HG03045 (cell line): ENCODE measurements around the gene UPK3A.
A peak's percentile ranks its signal among the peaks of the same experiment; 100 is the strongest.
"Not testable (repeated sequence)": the region's sequence is repeated elsewhere in the genome, so short reads cannot be mapped to it uniquely, and the experiment has no call there.

Experiments used
- ATAC-seq: cut with Tn5 transposase; IDR thresholded peaks from one replicate; pipeline ENCODE4 v1.9.1; 2021; ENCODE audit warnings: mild to moderate bottlenecking, moderate library complexity; ENCODE audit not compliant: unreplicated experiment

The UPK3A gene

DNA sequence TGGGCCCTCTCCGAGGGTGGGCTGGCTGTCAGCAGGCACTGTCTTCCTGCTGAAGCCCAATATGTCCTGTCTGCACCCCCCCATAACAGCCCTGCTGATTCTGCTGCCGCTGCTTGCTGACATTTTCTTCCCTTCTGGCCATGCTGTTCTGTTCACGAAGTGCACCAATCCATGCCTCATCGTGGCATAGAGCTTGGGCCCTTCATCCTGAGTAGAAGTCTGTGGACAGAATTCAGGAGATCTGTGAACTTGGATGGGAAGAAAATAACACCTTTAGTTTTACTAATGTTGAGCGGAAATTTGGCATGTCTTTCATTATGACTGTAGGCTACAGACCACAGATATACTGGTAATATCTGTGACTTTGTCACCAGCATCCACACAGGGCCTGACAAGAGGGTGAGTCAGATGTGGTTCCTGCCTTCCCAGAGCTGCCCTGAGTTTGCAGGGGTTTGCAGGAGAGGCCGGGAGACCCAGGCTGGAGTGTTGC, 29.9 kb upstream of the UPK3A start:
- no peak for ATAC-seq

DNA sequence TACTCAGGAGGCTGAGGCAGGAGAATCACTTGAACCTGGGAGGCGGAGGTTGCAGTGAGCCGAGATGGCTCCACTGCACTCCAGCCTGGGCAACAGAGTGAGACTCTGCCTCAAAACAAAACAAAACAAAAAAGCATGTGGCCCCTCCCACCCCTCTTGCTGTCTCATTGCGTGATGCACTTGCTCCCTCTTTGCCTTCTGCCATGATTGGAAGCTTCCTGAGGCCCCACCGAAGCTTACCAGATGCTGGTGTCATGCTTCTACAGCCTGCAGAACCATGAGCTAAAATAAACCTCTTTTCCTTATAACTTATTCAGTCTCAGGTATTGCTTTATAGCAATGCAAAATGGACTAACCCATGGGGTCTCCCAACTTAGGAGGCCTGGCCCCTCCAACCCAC, 26.8 kb upstream of the UPK3A start:
- ATAC-seq = not testable (repeated sequence)

DNA sequence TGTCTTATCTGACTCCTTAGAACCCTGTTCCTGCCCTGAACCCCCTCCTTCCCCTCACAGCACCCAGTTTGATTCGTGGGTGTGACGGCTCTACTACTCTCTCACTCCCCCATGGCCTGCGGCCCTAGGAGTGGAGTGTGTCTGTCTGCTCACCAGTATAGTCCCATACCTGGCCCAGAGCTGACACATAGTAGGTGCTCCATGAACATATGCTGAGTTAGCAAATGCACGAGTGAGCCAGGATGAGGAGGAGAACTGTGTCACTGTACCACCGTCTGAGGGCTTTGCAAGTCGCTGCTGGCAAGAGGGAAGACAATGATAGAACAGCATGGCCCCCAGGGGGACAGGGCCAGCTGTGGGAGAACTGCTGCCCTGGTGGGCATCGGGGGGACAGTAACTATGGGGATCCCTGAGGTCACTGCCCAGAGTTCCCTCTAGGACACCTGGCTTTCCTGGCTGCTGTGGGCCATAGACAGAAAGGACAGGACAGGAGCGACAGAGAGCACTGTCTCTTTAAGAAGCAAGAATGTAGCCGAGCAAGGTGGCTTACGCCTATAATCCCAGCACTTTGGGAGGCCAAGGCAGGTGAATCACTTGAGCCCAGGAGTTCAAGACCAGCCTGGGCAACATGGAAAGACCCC, 24.9 kb upstream of the UPK3A start:
- ATAC-seq = no peak

DNA sequence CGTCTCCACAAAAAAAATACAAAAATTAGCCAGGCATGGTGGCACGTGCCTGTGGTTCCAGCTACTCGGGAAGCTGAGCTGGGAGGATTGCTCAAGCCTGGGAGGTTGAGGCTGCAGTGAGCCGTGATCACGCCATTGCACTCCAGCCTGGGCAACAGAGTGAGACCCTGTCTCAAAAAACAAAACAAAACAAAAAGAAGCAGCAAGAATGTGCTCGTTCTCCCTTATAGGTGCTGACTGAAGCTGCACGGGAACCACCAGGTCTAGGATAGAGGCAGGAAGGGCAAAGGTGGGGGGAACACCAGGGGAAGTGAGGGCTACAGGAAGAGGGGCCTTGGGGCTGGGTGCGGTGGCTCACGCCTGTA, 24.4 kb upstream of the UPK3A start:
- ATAC-seq = not testable (repeated sequence)

DNA sequence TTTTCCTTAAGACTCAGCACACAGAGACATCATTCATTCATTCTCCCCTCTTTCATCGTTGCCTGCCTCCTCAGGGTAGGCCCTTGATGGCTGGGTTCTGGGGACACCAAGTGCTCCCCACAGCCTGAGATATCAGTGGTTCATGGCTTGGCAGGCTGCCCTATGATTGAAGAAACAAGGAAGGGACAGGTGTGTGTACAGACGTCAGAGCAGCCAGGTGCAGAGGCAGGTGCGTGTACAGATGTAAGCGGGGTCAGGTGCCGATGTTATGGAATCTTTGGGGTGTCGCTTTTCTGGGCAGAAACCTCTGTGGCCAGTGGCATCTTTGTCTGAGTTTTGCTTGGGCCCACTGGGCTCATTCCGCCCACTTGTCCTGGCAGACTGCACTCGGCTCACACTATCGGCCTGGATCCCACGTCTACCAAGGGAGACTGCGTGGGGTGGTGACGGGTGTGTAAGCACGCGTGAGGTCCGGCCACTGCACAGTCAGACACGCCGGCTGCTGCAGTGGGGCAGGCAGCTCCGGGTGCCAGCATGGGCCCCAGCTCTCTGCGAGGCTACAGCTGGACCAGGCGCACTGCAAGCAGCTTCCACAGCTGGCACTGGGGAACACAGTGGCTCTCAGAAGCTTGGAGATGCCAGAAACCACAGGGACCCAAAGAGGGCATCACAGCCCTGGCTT, 23.2 kb upstream of the UPK3A start:
- ATAC-seq = no peak

DNA sequence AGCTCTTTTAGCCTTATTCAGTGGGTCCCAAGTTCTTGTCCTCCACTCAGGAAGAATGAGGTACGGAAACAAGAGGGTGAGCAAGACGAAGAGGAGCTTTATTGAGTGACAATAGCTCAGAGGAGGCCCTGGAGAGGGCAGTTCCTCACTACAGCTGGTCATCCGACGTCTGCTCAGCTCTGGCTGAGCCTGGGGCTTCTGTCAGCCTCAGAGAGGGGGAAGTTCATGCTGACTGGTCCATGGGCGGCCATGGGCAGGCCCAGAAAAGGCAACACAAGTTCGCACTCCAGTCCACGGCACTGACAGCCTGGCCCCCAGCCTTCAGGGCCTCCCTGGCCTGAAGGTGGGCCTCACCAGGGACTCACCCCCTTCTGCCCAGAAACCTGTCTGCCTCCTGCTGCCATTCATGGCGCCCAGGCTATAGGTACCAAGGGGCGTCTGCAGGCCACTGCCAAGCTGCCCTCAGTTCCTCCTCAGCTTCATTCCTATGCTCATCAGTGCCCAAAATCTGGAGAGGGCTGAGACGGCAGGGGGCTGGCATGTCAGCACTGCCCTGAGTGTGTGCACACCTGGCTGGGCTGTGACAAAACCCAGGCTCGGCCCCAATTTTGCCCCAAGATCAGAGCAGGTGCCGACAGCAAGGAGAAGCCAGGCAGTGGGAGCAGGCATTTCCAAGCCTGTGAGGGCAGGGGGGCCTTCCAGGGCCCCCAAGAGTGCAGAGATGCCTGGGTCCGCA, 22.4 kb upstream of the UPK3A start:
- ATAC-seq = no peak

DNA sequence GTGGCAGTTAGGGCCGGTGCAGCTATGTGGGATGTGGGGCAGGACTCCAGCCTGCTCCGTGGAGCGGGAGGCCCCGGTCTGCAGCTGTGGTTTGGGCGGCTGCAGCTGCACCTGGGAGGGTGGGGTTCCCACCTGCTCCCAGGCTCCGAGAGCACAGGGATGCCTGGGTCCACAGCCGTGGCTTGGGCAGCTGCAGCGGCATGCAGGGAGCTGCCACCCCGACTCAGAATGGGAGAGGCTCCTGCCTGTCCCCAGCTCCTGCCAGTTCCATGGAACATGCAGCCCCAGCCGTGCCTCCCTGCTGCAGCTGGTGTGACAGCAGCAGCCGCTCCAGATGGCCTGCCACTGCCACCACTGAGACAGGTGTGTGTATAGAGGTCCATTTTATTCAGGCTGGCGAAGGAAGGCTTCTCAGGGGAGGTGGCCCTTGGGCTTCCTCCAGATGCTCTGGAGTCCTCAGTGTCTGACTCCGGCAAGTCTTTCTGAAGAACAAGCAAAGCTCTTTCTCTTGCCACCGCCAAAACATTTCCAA, 21.8 kb upstream of the UPK3A start:
- ATAC-seq = peak; percentile 35

DNA sequence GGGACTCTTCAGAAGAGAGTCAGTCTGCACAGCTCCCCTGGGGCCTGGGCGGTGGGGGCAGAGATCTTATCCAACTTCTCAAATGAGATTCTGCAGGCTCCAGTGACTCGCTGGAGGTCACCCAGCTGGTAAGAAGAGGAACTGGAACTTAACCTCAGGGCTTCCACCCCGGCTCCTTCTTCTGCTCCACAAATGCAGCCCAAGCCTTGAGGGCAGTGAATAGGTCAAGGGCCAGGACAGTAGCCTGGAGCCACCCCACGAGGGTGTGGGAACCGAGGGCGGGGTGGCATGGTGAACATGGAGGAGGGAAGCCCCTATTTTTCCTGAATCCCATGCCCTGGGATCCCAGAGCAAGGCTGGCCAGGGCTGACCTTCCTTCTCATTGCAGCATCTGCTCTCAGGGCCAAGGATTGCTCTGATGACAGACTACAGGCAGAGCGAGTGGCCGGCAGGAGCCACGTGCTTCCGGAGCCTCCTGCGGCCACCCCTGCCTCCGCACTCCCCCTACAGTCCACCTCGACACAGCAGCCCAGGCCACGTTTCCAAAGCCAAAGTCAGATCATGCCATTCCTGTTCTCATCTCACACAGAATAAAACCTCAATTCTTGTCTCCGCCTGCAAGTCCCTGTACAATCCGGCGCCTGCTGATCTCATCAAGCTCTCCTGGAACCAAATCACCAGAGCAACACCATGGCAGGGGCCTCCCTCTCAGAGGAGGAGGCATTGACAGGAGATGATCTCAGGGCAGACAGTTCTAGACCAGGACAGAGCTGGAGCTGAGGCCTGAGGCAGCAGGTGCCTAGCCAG, 21.1 kb upstream of the UPK3A start:
- peak; percentile 71 for ATAC-seq

DNA sequence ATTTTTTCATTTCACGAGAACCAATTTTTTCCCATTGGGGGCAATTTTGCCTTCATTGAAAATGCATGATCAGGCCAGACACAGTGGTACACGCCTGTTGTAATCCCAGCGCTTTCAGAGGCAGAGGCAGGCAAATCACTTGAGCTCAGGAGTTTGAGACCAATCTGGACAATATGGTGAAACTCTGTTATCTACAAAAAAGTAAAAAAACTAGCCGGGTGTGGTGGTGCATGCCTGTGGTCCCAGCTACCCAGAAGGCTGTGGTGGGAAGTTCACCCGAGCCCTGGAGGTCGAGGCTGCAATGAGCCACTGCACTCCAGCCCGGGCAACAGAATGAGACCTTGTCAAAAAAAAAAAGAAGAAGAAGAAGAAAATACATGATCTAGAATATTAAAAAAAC, 19.2 kb upstream of the UPK3A start:
- ATAC-seq = no peak

DNA sequence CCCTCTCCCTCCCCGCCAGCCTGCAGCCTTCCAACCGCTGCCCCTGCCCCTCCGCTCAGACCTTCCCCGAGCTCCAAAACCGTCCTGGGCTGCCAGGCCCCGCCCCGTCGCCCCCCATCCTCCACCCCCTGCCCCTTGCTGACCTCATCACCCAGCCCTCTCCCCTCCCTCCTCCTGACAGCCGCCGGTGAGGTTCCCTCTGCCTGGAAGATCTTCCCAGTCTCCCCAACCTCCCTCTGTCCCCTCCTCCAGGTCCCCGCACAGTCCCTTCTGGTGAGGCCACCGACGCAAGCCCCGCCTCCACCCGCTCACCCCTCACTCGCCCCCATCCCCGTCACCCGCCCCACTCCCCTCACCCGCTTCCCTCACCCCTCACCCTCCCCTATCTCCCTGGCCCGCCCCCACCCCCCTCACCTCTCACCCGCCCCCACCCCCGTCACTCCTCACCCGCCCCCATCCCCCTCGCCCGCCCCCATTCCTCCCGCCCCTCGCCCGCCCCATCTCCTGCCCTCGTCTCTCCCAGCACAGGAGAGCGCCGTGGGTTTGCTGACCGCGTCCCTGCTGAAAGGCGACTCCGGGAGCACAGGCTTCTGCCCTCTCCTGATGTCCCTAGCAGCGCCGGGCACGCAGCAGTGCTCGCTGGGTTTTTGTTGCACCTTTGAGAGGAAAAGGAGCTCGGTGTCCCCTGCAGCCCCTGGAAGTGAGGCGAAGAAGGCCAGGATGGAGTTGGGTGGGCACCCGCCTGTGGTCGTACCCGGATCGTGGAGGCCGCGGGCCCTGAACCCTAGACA, 16.4 kb upstream of the UPK3A start:
- no peak for ATAC-seq

DNA sequence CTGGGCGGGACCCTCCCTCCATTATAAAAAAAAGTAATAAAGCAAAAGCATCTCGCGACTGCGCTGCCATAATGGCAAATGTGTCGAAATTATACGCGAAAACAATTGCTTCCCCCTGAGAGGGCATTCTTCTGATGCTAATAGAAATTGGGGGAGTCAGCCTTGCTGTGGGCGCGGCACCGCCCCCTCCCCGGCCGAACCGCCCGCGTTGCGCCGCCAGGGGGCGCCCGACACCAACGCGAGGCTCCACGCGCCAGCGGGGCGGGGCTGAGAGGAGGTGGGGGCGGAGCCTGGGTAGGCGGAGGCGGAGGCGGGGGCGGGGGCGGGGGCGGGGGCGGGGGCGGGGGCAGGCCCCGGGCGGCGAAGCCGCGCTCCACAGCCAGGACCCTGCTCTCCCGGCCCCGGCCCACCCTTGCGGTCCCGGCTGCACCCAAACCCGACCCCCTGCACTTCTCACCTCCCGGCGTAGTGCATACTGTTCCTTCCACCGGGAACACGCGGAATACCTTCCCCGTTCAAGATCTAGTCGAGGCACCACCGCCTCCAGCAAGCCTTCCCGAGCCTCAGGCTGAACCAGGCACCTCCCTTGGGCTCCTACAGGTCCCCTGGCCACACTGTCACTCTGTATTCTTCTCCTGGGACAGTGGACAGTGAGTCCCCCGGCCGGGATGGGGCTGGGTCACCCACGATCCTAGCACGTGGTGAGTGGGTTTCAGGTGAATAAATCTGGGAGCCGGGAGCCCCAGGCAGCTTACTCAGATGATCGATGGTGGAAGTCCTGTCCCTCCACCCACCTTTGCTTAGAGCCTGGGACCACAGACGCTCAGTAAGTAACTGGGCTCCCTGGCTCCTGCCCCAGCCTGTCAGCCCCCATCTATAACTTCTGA, 15.5 kb upstream of the UPK3A start:
- ATAC-seq = peak; percentile 74

DNA sequence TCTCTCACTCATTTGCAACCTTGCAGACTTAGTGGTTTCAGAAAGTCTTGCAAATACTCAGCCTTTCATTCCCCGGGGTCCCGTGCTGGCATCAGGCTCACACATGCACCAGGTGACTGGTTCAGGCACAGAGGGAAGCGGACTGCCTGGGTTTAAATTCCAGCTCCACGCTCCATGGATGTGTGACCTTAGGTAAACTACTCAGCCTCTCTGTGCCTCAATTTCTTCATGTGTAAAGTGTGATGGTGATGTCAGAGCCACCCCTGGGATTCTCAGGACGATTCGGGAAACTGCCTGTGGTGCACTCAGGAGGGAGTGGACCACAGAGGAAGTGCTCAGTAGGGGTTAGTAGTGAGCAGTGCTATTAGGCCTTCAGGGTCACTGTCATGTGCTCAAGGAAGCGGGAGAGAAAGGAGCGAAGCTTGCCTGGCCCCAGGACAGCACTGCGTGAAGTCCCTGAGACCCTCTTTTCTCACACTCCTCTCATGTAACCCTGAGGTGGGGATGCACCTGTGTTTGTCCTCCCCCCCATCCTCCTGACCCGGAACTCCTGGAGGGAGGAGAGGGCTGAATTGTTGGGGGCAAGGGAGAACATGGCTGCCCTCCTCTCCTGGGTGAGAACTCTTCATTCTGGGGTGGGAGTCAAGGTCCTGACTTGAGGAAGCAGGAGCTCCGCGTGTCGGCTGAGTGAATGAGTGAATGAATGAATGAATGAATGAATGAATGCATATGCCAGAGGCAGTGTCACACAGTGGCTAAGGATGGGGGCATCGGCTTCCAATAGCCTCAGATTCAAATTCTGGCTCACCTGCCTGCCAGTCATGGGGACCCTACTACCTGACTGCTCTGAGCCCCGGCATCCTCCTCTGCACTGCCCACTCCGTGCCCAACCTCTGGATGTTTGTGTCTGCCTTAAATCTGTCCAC, 14.4 kb upstream of the UPK3A start:
- ATAC-seq = no peak

DNA sequence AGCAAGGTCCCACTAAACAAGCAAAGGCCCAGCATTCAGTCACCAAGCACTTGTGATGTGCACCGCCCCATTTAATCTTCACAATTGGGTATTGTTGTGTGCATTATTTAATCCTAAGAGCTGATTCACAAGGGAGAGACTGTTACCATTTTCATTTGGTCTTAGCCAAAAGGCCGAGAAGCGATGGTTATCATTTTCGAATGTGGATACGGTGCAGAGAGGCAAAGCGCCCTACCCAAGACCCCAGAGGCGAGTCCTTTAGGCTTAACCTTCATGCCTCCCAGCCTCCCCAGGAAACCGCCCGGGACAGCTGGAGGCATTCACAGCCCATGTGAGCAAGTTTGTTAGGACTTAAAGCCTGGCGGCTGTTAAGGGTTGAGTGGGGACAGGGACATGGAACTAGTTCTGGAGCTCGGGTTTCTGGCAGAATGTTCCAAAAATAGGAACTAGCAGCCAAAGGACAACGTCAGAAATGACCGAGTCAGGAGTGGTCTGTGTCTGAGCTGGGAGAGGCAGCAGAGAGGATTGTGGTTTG, 13.0 kb upstream of the UPK3A start:
- no peak for ATAC-seq

DNA sequence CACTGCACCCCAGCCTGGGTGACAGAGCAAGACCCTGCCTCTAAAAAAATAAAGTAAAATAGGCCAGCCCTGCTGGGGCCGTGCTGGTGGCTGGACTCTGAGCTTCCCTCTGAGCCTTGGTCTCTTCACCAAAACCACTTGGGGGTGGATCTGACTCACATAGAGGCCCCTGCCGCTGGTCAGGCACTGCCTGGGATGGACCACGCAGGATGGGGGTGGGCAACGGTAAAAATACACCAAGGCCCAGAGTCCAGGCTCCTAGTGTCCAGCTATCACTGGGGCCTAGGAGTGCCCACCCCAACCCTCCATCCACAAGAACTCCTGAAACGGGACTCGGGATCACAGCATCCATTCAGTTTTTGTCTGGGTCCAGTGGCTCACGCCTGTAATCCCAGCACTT, 12.3 kb upstream of the UPK3A start:
- ATAC-seq = no peak

DNA sequence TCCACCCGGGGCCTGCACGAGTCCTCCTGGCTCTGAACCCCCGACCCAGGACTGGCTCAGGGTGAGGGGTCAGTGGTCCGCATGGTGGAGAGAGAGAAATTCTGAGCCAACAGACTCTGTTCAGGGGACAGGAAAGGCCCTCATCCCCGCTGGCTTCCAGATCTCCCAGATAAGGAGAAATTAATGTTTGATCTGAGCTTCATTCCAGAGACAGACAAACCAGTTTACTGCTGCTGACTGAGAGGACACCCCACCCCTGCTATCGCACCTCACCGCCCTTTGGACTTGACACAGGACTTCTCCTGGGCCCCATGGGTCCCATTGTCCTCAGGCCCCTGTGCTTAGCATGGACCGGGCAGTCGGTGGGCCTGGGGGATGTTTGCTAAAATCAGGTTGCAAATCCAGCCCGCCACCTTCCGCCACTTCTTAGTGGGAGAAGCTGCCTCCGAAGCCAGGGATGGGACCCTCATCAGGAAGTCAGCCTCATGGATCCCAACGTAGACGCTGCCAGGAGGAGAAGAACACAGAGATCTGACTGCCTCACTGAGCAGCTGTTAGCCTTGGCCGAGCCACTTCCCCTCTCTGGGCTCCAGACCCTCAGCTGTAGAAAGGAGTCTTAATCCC, 11.2 kb upstream of the UPK3A start:
- ATAC-seq = no peak

DNA sequence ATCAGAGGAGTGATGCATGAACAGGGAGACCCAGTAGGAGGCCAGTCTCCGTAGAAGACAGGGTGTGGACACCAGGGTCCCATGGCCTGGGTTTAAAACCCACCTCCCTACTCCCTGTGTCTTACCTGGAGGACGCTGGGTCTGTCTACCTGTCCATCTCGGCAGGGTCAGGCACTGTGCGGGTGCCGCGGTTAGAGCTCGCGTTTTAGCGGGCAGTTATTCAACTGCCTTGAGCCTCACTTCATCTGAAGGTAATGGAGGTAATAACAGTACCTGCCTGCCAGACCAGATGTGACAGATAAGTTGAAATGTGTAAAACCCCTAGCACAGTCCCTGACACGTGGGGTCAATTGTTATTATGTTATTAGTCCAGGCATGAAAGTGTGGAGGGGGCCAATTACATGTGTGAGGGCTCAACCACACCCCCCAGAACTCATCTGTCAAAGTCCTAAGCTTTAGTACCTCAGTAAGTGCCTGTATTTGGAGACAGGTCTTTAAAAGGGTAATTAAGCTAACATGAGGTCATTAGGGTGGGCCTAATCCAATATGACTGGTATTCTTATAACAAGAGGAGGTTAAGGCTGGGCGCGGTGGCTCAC, 8.1 kb upstream of the UPK3A start:
- no peak for ATAC-seq

DNA sequence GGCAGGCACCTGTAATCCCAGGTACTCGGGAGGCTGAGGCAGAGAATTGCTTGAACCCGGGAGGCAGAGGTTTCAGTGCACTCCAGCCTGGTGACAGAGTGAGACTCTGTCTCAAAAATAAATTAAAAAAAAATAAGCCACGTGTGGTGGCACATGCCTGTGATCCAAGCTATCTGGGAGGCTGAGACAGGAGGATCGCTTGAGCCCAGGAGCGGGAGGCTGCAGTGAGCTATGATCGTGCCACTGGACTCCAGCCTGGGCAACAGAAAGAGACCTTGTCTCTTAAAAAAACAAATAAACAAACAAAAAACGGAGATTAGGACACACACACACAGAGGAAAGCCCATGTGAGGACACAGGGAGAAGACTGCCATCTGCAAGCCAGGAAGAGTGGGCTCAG, 7.0 kb upstream of the UPK3A start:
- ATAC-seq = not testable (repeated sequence)
